Measurements from ENCODE around the gene SNRPB2. TPM values are rescaled to one million over a fixed set of nuclear protein-coding genes. Genes with fewer than 3 reads are reported as not detected.

The SNRPB2 gene
- total RNA-seq, 3 donors from 2014 or later, result 26.6 to 34.8 (median 26.9) TPM

DNA sequence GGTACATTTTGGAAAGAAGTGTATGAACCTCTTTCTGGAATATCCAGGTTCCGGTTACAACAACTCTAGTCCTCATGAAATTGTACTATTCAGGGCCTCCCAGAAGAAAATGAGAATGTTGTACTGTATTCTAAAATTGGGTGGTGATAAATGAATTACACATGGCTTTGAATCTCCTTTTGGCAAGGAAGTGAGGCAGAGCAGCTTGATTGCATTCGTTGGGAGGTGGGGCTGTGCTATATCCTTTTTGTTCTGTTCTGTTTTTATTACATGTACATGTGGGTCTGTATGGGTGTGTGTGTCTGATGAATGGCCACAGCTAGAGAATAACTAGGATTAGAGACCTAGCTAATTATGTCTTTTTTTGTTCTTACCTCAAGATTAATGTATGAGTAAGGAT is 37.8 kb upstream of the SNRPB2 start:
- intact Hi-C loops (cut with DNase I; ENCODE audit: low total_unique reads), result no loop called here
- no peaks in the 10 kb centered on the region for H3K27me3 ChIP-seq
- no peak for DNase-seq (ENCODE audit: low spot score in 2 of 2)
- no peaks in the 10 kb centered on the region for H3K36me3 ChIP-seq
- H3K27ac ChIP-seq, result no peak overlapping the region
- no peak overlapping the region for H3K4me3 ChIP-seq
- H3K4me1 ChIP-seq, result no peaks in the 10 kb centered on the region
- no peaks in the 10 kb centered on the region for H3K9me3 ChIP-seq
- TF ChIP-seq, protein P1, sequence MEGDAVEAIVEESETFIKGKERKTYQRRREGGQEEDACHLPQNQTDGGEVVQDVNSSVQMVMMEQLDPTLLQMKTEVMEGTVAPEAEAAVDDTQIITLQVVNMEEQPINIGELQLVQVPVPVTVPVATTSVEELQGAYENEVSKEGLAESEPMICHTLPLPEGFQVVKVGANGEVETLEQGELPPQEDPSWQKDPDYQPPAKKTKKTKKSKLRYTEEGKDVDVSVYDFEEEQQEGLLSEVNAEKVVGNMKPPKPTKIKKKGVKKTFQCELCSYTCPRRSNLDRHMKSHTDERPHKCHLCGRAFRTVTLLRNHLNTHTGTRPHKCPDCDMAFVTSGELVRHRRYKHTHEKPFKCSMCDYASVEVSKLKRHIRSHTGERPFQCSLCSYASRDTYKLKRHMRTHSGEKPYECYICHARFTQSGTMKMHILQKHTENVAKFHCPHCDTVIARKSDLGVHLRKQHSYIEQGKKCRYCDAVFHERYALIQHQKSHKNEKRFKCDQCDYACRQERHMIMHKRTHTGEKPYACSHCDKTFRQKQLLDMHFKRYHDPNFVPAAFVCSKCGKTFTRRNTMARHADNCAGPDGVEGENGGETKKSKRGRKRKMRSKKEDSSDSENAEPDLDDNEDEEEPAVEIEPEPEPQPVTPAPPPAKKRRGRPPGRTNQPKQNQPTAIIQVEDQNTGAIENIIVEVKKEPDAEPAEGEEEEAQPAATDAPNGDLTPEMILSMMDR (IDR thresholded peaks at IDR 0.05), result no peak
- no peak for TF ChIP-seq POLR2A (IDR thresholded peaks at IDR 0.05)

- no peaks in the 10 kb centered on the region for H3K36me3 ChIP-seq
- no peaks in the 10 kb centered on the region for H3K27me3 ChIP-seq
- intact Hi-C loops (cut with DNase I; ENCODE audit: low total_unique reads), result no loop called here
- H3K4me3 ChIP-seq, result no peak overlapping the region
- DNase-seq (ENCODE audit: low spot score in 2 of 2), result no peak
- H3K4me1 ChIP-seq, result no peaks in the 10 kb centered on the region
- no peak for TF ChIP-seq POLR2AphosphoS5 (IDR thresholded peaks at IDR 0.05)
- TF ChIP-seq POLR2A (IDR thresholded peaks at IDR 0.05), result no peak
- TF ChIP-seq, protein P1 (IDR thresholded peaks at IDR 0.05), result no peak
- H3K27ac ChIP-seq, result no peak overlapping the region
- H3K9me3 ChIP-seq, result no peaks in the 10 kb centered on the region
Observed at GRCh38 chr20:16692442-16692841, 37.4 kb upstream of the SNRPB2 start.

DNA sequence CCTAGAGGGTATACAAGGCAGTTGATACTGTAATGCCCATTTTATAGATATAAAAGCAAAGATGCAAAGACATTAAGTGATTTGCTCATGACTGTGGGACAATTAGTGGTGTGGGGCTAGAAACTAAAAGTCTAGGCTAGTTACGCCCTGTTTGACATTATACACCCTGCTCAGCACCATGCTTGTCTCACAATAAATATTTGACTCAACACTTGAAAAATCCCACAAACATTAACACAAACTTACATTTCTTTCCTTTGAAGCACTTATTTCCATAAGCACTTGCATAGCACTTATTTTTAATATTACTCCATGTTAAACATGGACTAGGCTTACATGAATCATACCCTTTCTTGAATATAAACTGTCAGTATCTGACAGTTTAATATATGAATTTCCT is 36.5 kb upstream of the SNRPB2 start:
- no peaks in the 10 kb centered on the region for H3K36me3 ChIP-seq
- DNase-seq (ENCODE audit: low spot score in 2 of 2), result no peak
- H3K9me3 ChIP-seq, result no peaks in the 10 kb centered on the region
- intact Hi-C loops (cut with DNase I; ENCODE audit: low total_unique reads), result no loop called here
- TF ChIP-seq, protein P1 (IDR thresholded peaks at IDR 0.05), result no peak
- no peak for TF ChIP-seq POLR2A (IDR thresholded peaks at IDR 0.05)
- TF ChIP-seq POLR2AphosphoS5 (IDR thresholded peaks at IDR 0.05), result no peak
- H3K4me3 ChIP-seq, result no peak overlapping the region
- no peaks in the 10 kb centered on the region for H3K4me1 ChIP-seq
- H3K27ac ChIP-seq, result no peak overlapping the region
- no peaks in the 10 kb centered on the region for H3K27me3 ChIP-seq

- H3K27ac ChIP-seq, result no peak overlapping the region
- no peaks in the 10 kb centered on the region for H3K9me3 ChIP-seq
- H3K4me3 ChIP-seq, result no peak overlapping the region
- no peaks in the 10 kb centered on the region for H3K36me3 ChIP-seq
- H3K4me1 ChIP-seq, result no peaks in the 10 kb centered on the region
- TF ChIP-seq, protein P1 (IDR thresholded peaks at IDR 0.05), result no peak
- TF ChIP-seq POLR2A (IDR thresholded peaks at IDR 0.05) (no peak), POLR2AphosphoS5 (IDR thresholded peaks at IDR 0.05) (no peak)
- intact Hi-C loops (cut with DNase I; ENCODE audit: low total_unique reads), result no loop called here
- DNase-seq (ENCODE audit: low spot score in 2 of 2), result no peak
- H3K27me3 ChIP-seq, result no peaks in the 10 kb centered on the region
Observed at GRCh38 chr20:16694161-16694560, 35.7 kb upstream of the SNRPB2 start.

GRCh38 chr20:16695628-16696027 is 34.2 kb upstream of the SNRPB2 start:
- H3K9me3 ChIP-seq, result no peaks in the 10 kb centered on the region
- H3K4me3 ChIP-seq, result no peak overlapping the region
- TF ChIP-seq POLR2A (IDR thresholded peaks at IDR 0.05), result no peak
- TF ChIP-seq POLR2AphosphoS5 (IDR thresholded peaks at IDR 0.05), result no peak
- TF ChIP-seq, protein P1 (IDR thresholded peaks at IDR 0.05), result no peak
- H3K27me3 ChIP-seq, result no peaks in the 10 kb centered on the region
- H3K4me1 ChIP-seq, result no peaks in the 10 kb centered on the region
- no peak overlapping the region for H3K27ac ChIP-seq
- no peak for DNase-seq (ENCODE audit: low spot score in 2 of 2)
- H3K36me3 ChIP-seq, result no peaks in the 10 kb centered on the region
- intact Hi-C loops (cut with DNase I; ENCODE audit: low total_unique reads), result no loop called here
